ENCODE measurements around the gene NDE1. TPM values are rescaled to one million over a fixed set of nuclear protein-coding genes. Genes with fewer than 3 reads are reported as not detected.
A peak's percentile ranks its signal among the peaks of the same experiment; 100 is the strongest.
"Not testable (repeated sequence)": the region's sequence is repeated elsewhere in the genome, so short reads cannot be mapped to it uniquely, and the experiment has no call there.

NDE1 gene
- total and polyA plus RNA-seq, 3 experiments from 2014 or later = 55.9 to 123 (median 113) TPM

GRCh38 chr16:15649727-15650018 is 372 bp upstream of the NDE1 start:
- H3K27ac ChIP-seq (ENCODE audit: low read depth, low read length) = peak overlapping the region; percentile 66
- H3K4me1 ChIP-seq (ENCODE audit: insufficient read depth, low read length) = peaks cover 26% of the 10 kb centered on the region
- H3K4me3 ChIP-seq (ENCODE audit: low read length) = peak overlapping the region; percentile 90
- no peaks in the 10 kb centered on the region for H3K9me3 ChIP-seq (ENCODE audit: low read length)
- H3K27me3 Mint-ChIP-seq = peaks cover 0 to 3% of the 10 kb centered on the region in 2 donors
- peaks cover 3% of the 10 kb centered on the region for H3K36me3 ChIP-seq (ENCODE audit: insufficient read depth, low read length)
- no peaks in the 10 kb centered on the region for H3K9me3 Mint-ChIP-seq
- ChIA-PET CTCF (no interaction called here), POLR2A (no interaction called here)
- peaks cover 25 to 49% (median 36%) of the 10 kb centered on the region in 3 donors for H3K4me1 Mint-ChIP-seq
- H3K36me3 Mint-ChIP-seq = peaks cover 0 to 32% (median 6%) of the 10 kb centered on the region in 3 donors
- H3K4me3 Mint-ChIP-seq = peak overlapping the region; percentile 90 to 100 (median 99)
- H3K27ac Mint-ChIP-seq = peak overlapping the region; percentile 86 to 97 (median 96)
- no peak for DNase-seq
- no peaks in the 10 kb centered on the region for H3K27me3 ChIP-seq (ENCODE audit: insufficient read depth, low read length, poor library complexity, severe bottlenecking)

DNA sequence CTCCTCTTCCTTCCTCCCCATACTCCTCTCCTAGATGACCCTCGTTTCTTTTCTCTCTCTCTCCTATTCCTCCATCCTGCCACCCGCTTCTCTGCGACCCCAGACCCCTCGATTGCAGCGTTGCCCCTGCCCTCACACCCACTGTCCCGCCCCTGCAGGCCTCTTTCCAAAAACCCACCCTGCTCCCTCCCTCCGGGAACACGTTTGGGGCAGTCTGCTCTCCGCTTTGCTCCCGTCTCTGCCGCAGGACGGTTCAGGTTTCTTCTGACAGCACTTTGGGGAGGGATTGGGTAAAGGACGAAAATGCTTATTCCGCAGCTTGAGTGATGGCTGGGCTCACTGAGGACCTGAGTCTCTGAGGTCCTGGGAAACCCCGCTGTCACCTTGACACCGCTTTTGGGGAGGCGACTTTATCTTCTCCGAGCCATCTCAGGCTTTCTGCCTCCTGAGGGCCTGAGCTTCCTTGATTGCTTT is 690 bp downstream of the NDE1 start:
- peaks cover 25 to 51% (median 36%) of the 10 kb centered on the region in 3 donors for H3K4me1 Mint-ChIP-seq

GRCh38 chr16:15652293-15653001 is 2.4 kb downstream of the NDE1 start:
- peak overlapping the region; percentile 38 to 93 (median 63) for H3K27ac Mint-ChIP-seq
- Histone ChIP-seq H3K27me3 (ENCODE audit: insufficient read depth, low read length, poor library complexity, severe bottlenecking) (no peaks in the 10 kb centered on the region), H3K36me3 (ENCODE audit: insufficient read depth, low read length) (peaks cover 3% of the 10 kb centered on the region), H3K4me3 (ENCODE audit: low read length) (no peak overlapping the region), H3K9me3 (ENCODE audit: low read length) (no peaks in the 10 kb centered on the region), H3K27ac (ENCODE audit: low read depth, low read length) (no peak overlapping the region), H3K4me1 (ENCODE audit: insufficient read depth, low read length) (peaks cover 26% of the 10 kb centered on the region)
- H3K4me3 Mint-ChIP-seq = peak overlapping the region; percentile 38 to 100 (median 79)
- peaks cover 0 to 3% of the 10 kb centered on the region in 2 donors for H3K27me3 Mint-ChIP-seq
- H3K4me1 Mint-ChIP-seq = peaks cover 33 to 66% (median 51%) of the 10 kb centered on the region in 3 donors
- H3K9me3 Mint-ChIP-seq = no peaks in the 10 kb centered on the region
- DNase-seq = no peak
- POLR2A ChIA-PET = no interaction called here
- peaks cover 0 to 43% (median 6%) of the 10 kb centered on the region in 3 donors for H3K36me3 Mint-ChIP-seq
- CTCF ChIA-PET = interaction anchor here (1.3 to 1.6 kb wide), 2 partner anchors 9 to 10 kb away, joined by 3 to 7 read pairs; partner anchors contain the start of gene MARF1

More for the DNA sequence above, 690 bp downstream of the NDE1 start:
- H3K36me3 ChIP-seq (ENCODE audit: insufficient read depth, low read length) = peaks cover 3% of the 10 kb centered on the region
- peak overlapping the region; percentile 89 for H3K27ac ChIP-seq (ENCODE audit: low read depth, low read length)
- peaks cover 0 to 3% of the 10 kb centered on the region in 2 donors for H3K27me3 Mint-ChIP-seq
- no peaks in the 10 kb centered on the region for H3K9me3 ChIP-seq (ENCODE audit: low read length)
- no peaks in the 10 kb centered on the region for H3K9me3 Mint-ChIP-seq
- peaks cover 26% of the 10 kb centered on the region for H3K4me1 ChIP-seq (ENCODE audit: insufficient read depth, low read length)
- H3K4me3 Mint-ChIP-seq = peak overlapping the region; percentile 98 to 100 (median 99)
- DNase-seq = peak; percentile 21 to 58 (median 26)
- peak overlapping the region; percentile 93 to 100 (median 99) for H3K27ac Mint-ChIP-seq
- ChIA-PET CTCF (no interaction called here), POLR2A (interaction anchor here (1.0 kb wide), 2 partner anchors 8 to 11 kb away, joined by 3 to 5 read pairs; partner anchors contain the start of gene MARF1)
- H3K4me3 ChIP-seq (ENCODE audit: low read length) = peak overlapping the region; percentile 90
- no peaks in the 10 kb centered on the region for H3K27me3 ChIP-seq (ENCODE audit: insufficient read depth, low read length, poor library complexity, severe bottlenecking)
- peaks cover 0 to 35% (median 6%) of the 10 kb centered on the region in 3 donors for H3K36me3 Mint-ChIP-seq

DNA sequence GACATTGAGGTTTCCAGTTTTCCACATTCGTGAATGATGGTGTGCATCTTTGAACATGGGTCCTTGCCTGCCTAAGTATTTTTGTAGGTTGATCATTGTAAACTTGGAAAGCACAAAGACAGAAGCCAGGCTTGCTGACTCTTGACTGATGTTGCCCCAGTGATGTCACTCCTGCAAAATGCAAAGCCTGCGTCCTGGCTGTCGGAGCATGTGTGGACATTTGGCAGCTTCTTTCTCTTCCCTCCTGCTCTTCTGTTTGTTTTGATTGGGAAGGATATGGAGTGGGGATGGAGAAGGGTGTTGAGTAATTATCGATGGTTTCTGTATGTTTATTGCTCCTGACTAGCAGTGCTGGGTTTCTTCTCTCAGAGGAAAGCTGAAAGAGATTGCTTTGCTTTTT is 3.2 kb downstream of the NDE1 start:
- DNase-seq = no peak
- H3K36me3 ChIP-seq (ENCODE audit: insufficient read depth, low read length) = peaks cover 3% of the 10 kb centered on the region
- H3K27me3 Mint-ChIP-seq = peaks cover 0 to 3% of the 10 kb centered on the region in 2 donors
- ChIA-PET CTCF (interaction anchor here (1.3 to 1.6 kb wide), 2 partner anchors 10 to 11 kb away, joined by 3 to 7 read pairs; partner anchors contain the start of gene MARF1), POLR2A (no interaction called here)
- H3K4me3 Mint-ChIP-seq = peak overlapping the region in 6 of 7 donors; percentile 38 to 99 (median 60)
- H3K36me3 Mint-ChIP-seq = peaks cover 0 to 48% (median 8%) of the 10 kb centered on the region in 3 donors
- H3K4me3 ChIP-seq (ENCODE audit: low read length) = no peak overlapping the region
- peaks cover 30% of the 10 kb centered on the region for H3K4me1 ChIP-seq (ENCODE audit: insufficient read depth, low read length)
- H3K27me3 ChIP-seq (ENCODE audit: insufficient read depth, low read length, poor library complexity, severe bottlenecking) = no peaks in the 10 kb centered on the region
- H3K27ac ChIP-seq (ENCODE audit: low read depth, low read length) = no peak overlapping the region
- H3K4me1 Mint-ChIP-seq = peaks cover 41 to 74% (median 58%) of the 10 kb centered on the region in 3 donors
- no peaks in the 10 kb centered on the region for H3K9me3 ChIP-seq (ENCODE audit: low read length)
- peak overlapping the region in 7 of 8 donors; percentile 38 to 84 (median 66) for H3K27ac Mint-ChIP-seq
- no peaks in the 10 kb centered on the region for H3K9me3 Mint-ChIP-seq

- peak overlapping the region in 1 of 8 donors; percentile 36 for H3K27ac Mint-ChIP-seq
- no peaks in the 10 kb centered on the region for H3K9me3 ChIP-seq (ENCODE audit: low read length)
These were observed 4.5 kb downstream of the NDE1 start for GRCh38 chr16:15654591-15654990.

GRCh38 chr16:15655561-15655960 is 5.5 kb downstream of the NDE1 start:
- CTCF ChIA-PET, POLR2A ChIA-PET: not testable (repeated sequence)

More at GRCh38 chr16:15654591-15654990, 4.5 kb downstream of the NDE1 start:
- H3K27me3 Mint-ChIP-seq = peaks cover 0 to 3% of the 10 kb centered on the region in 2 donors
- Histone ChIP-seq H3K36me3 (ENCODE audit: insufficient read depth, low read length) (peaks cover 3% of the 10 kb centered on the region), H3K27ac (ENCODE audit: low read depth, low read length) (no peak overlapping the region), H3K4me3 (ENCODE audit: low read length) (no peak overlapping the region), H3K27me3 (ENCODE audit: insufficient read depth, low read length, poor library complexity, severe bottlenecking) (no peaks in the 10 kb centered on the region), H3K4me1 (ENCODE audit: insufficient read depth, low read length) (peaks cover 36% of the 10 kb centered on the region)
- H3K4me3 Mint-ChIP-seq = no peak overlapping the region
- CTCF ChIA-PET = no interaction called here
- no peak for DNase-seq
- peaks cover 49 to 82% (median 70%) of the 10 kb centered on the region in 3 donors for H3K4me1 Mint-ChIP-seq
- peaks cover 0 to 50% (median 8%) of the 10 kb centered on the region in 3 donors for H3K36me3 Mint-ChIP-seq
- no peaks in the 10 kb centered on the region for H3K9me3 Mint-ChIP-seq
- POLR2A ChIA-PET = no interaction called here

DNA sequence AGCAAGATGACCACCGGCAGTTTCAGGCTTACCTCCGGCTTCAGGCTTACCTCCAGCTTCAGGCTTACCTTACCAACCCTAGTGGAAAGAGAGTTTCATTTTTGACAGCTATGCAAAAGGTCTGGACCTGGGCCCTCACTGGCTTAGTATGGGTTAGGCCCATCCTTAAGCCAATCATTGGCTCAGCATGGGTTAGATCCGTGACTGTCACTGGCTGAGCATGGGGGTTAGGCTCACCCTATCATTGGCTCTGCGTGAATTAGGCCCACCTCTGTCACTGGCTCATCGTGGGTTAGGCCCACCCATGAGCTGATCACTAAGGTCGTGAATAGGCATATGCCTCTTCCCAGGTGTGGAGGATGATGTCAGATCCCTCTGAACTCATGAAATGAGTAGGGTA is 8.1 kb downstream of the NDE1 start:
- DNase-seq = no peak
- no peaks in the 10 kb centered on the region for H3K9me3 ChIP-seq (ENCODE audit: low read length)
- Mint-ChIP-seq H3K36me3 (peaks cover 0 to 54% (median 11%) of the 10 kb centered on the region in 3 donors), H3K9me3 (no peaks in the 10 kb centered on the region), H3K27ac (peak overlapping the region; percentile 57 to 98 (median 79)), H3K4me3 (no peak overlapping the region), H3K4me1 (peaks cover 45 to 77% (median 69%) of the 10 kb centered on the region in 3 donors), H3K27me3 (no peaks in the 10 kb centered on the region)
- no peak overlapping the region for H3K27ac ChIP-seq (ENCODE audit: low read depth, low read length)
- H3K27me3 ChIP-seq (ENCODE audit: insufficient read depth, low read length, poor library complexity, severe bottlenecking) = no peaks in the 10 kb centered on the region
- CTCF ChIA-PET = interaction anchor here (3.5 kb wide), 1 partner anchor 15 kb away, joined by 18 read pairs; the partner anchor contains the start of gene MARF1
- H3K4me1 ChIP-seq (ENCODE audit: insufficient read depth, low read length) = peaks cover 28% of the 10 kb centered on the region
- POLR2A ChIA-PET = interaction anchor here (2.0 kb wide), 1 partner anchor 15 kb away, joined by 12 read pairs; the partner anchor contains the start of gene MARF1
- H3K4me3 ChIP-seq (ENCODE audit: low read length) = no peak overlapping the region
- peaks cover 6% of the 10 kb centered on the region for H3K36me3 ChIP-seq (ENCODE audit: insufficient read depth, low read length)

More at GRCh38 chr16:15655561-15655960, 5.5 kb downstream of the NDE1 start:
- not testable (repeated sequence) for H3K9me3 Mint-ChIP-seq; H3K27ac Mint-ChIP-seq; DNase-seq; H3K9me3 ChIP-seq (ENCODE audit: low read length); H3K27me3 Mint-ChIP-seq; H3K27me3 ChIP-seq (ENCODE audit: insufficient read depth, low read length, poor library complexity, severe bottlenecking); H3K4me3 ChIP-seq (ENCODE audit: low read length); H3K27ac ChIP-seq (ENCODE audit: low read depth, low read length); H3K36me3 ChIP-seq (ENCODE audit: insufficient read depth, low read length); H3K4me3 Mint-ChIP-seq
- peaks cover 50 to 85% (median 74%) of the 10 kb centered on the region in 3 donors for H3K4me1 Mint-ChIP-seq
- H3K36me3 Mint-ChIP-seq = peaks cover 0 to 50% (median 10%) of the 10 kb centered on the region in 3 donors
- H3K4me1 ChIP-seq (ENCODE audit: insufficient read depth, low read length) = peaks cover 45% of the 10 kb centered on the region

- Mint-ChIP-seq H3K27ac (peak overlapping the region; percentile 75 to 98 (median 88)), H3K4me3 (peak overlapping the region; percentile 8 to 78 (median 47)), H3K27me3 (no peaks in the 10 kb centered on the region), H3K9me3 (no peaks in the 10 kb centered on the region), H3K4me1 (peaks cover 44 to 75% (median 65%) of the 10 kb centered on the region in 3 donors), H3K36me3 (peaks cover 0 to 52% (median 11%) of the 10 kb centered on the region in 3 donors)
- ChIA-PET POLR2A (interaction anchor here (2.0 kb wide), 1 partner anchor 16 kb away, joined by 12 read pairs; the partner anchor contains the start of gene MARF1), CTCF (interaction anchor here (0.7 to 3.5 kb wide), 3 partner anchors 9 to 69 kb away, joined by 3 to 18 read pairs (median 6); partner anchors contain the start of gene MARF1)
- H3K9me3 ChIP-seq (ENCODE audit: low read length) = no peaks in the 10 kb centered on the region
- H3K4me3 ChIP-seq (ENCODE audit: low read length) = no peak overlapping the region
- peaks cover 6% of the 10 kb centered on the region for H3K36me3 ChIP-seq (ENCODE audit: insufficient read depth, low read length)
- no peak for DNase-seq
- H3K4me1 ChIP-seq (ENCODE audit: insufficient read depth, low read length) = peaks cover 26% of the 10 kb centered on the region
- H3K27ac ChIP-seq (ENCODE audit: low read depth, low read length) = no peak overlapping the region
- H3K27me3 ChIP-seq (ENCODE audit: insufficient read depth, low read length, poor library complexity, severe bottlenecking) = no peaks in the 10 kb centered on the region
These were observed 8.5 kb downstream of the NDE1 start for GRCh38 chr16:15658556-15658955.

Data from CD8-positive, alpha-beta memory T cell (primary cell).